Panc1 (cell line): ENCODE measurements around the gene CCDC66.
"Not testable (repeated sequence)": the region's sequence is repeated elsewhere in the genome, so short reads cannot be mapped to it uniquely, and the experiment has no call there.

Experiments used
- POLR2AphosphoS5 ChIP-seq: IDR thresholded peaks from 2 replicates; pipeline ENCODE4 v1.6.1; 2012; ENCODE audit warnings: mild to moderate bottlenecking, low read depth, low read length, moderate library complexity
- REST ChIP-seq, 2 experiments: IDR thresholded peaks; 2 replicates each; pipeline ENCODE4 v1.6.1; 2011 to 2012; ENCODE audit warnings: low read depth in 2 of 2, control low read depth in 1 of 2, low read length in 1 of 2, mild to moderate bottlenecking in 1 of 2, moderate library complexity in 1 of 2; ENCODE audit not compliant: insufficient read depth in 1 of 2
- TF ChIP-seq, protein P1 (sequence below): fragments of 450-650 bp; IDR thresholded peaks from 2 replicates; pipeline ENCODE4 v1.5.1; 2017; ENCODE audit warnings: mild to moderate bottlenecking

- TF ChIP-seq, protein P1, sequence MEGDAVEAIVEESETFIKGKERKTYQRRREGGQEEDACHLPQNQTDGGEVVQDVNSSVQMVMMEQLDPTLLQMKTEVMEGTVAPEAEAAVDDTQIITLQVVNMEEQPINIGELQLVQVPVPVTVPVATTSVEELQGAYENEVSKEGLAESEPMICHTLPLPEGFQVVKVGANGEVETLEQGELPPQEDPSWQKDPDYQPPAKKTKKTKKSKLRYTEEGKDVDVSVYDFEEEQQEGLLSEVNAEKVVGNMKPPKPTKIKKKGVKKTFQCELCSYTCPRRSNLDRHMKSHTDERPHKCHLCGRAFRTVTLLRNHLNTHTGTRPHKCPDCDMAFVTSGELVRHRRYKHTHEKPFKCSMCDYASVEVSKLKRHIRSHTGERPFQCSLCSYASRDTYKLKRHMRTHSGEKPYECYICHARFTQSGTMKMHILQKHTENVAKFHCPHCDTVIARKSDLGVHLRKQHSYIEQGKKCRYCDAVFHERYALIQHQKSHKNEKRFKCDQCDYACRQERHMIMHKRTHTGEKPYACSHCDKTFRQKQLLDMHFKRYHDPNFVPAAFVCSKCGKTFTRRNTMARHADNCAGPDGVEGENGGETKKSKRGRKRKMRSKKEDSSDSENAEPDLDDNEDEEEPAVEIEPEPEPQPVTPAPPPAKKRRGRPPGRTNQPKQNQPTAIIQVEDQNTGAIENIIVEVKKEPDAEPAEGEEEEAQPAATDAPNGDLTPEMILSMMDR: not testable (repeated sequence)
- TF ChIP-seq POLR2AphosphoS5; REST (IDR thresholded peaks at IDR 0.05; ENCODE audit: insufficient read depth in 1 of 2, low read depth in 2 of 2, low read length in 1 of 2): not testable (repeated sequence)
Measured at GRCh38 chr3:56581941-56582340, 25.0 kb downstream of the CCDC66 start.
